K562 (cell line): Measurements from ENCODE around the gene APOL2. TPM values are rescaled to one million over a fixed set of nuclear protein-coding genes. Genes with fewer than 3 reads are reported as not detected.

Experiments used
- ATAC-seq: fragments of 200-7000 bp; cut with Tn5 transposase; 3 replicates; pipeline ENCODE4 v1.9.1; 2020; ENCODE audit warnings: moderate library complexity
- BruUV-seq: library from RNA; stranded (reverse); fragments of 400-500 nt; replicated peaks from 2 replicates; lab custom pipeline; 2021; lab: Mats Ljungman, UMichigan
- CTCF ChIA-PET: fragments of 300-600 bp; formaldehyde crosslinking; extraction: SDS; loops from one replicate; lab custom pipeline; 2021; ENCODE audit warnings: low intra/inter-chr PET ratio; lab: Yijun Ruan, JAX
- POLR2A ChIA-PET: fragments of 300-600, 350-650 bp; sonication (Branson Sonifier 250); formaldehyde crosslinking; extraction: SDS; loops from one replicate; lab custom pipeline; 2021; ENCODE audit warnings: antibody characterized with exemption, inconsistent platforms; lab: Yijun Ruan, JAX
- DNase-seq, 4 experiments: peaks; one replicate each; pipeline versions ENCODE4 v3.0.0 to v3.0.0-alpha.2; 2011 to 2018; ENCODE audit warnings: low spot score in 3 of 4, mixed read lengths in 3 of 4; ENCODE audit errors: extremely low read depth in 1 of 4
- FAIRE-seq: peaks from 2 replicates; lab custom pipeline; 2011; peaks lifted over from hg19 to GRCh38; lab: Jason Lieb, UNC
- H2AFZ ChIP-seq: 2 replicates; pipeline ENCODE4 v1.6.0; 2011; ENCODE audit warnings: low read depth, low read length, control low read depth, inconsistent platforms
- H3K27ac ChIP-seq: fragments of 200-600 bp; 3 replicates; pipeline ENCODE4 v1.8.0; 2011; ENCODE audit warnings: low read depth, mild to moderate bottlenecking, control low read depth, inconsistent platforms, low read length, moderate library complexity, mixed read lengths; ENCODE audit errors: extremely low read depth
- H3K27me3 ChIP-seq, 2 experiments: fragments of 300-600 bp in 1 of 2; 2 replicates in 1 of 2; 3 replicates in 1 of 2; pipeline versions ENCODE4 v1.6.0 to v1.8.0; 2011; ENCODE audit warnings: inconsistent platforms in 2 of 2, low read length in 2 of 2, mild to moderate bottlenecking in 1 of 2, mixed read lengths in 1 of 2, moderate library complexity in 1 of 2; ENCODE audit not compliant: control insufficient read depth in 2 of 2, insufficient read depth in 2 of 2
- H3K36me3 ChIP-seq: fragments of 300-600 bp; 3 replicates; pipeline ENCODE4 v1.8.0; 2011; ENCODE audit warnings: mild to moderate bottlenecking, low read length, inconsistent platforms; ENCODE audit not compliant: control insufficient read depth, insufficient read depth
- H3K4me1 ChIP-seq, 2 experiments: fragments of 200-600 bp in 1 of 2; replicated peaks in 1 of 2; 2 replicates in 1 of 2; 3 replicates in 1 of 2; pipeline versions ENCODE4 v1.5.1 to v1.8.0; 2011; ENCODE audit warnings: inconsistent platforms in 2 of 2, low read length in 2 of 2, mild to moderate bottlenecking in 1 of 2, mixed read lengths in 1 of 2, moderate library complexity in 1 of 2; ENCODE audit not compliant: control insufficient read depth in 2 of 2, insufficient read depth in 2 of 2
- H3K4me2 ChIP-seq: 2 replicates; pipeline ENCODE4 v1.6.1; 2011; ENCODE audit warnings: low read length, control low read depth, inconsistent platforms, mixed read lengths; ENCODE audit not compliant: insufficient read depth
- H3K4me3 ChIP-seq: fragments of 200-600 bp; sonication (generic), shearing (Covaris generic); 2 replicates; pipeline ENCODE4 v1.5.1; 2016; ENCODE audit warnings: control low read depth, inconsistent platforms
- H3K79me2 ChIP-seq: fragments of 200-600 bp; 3 replicates; pipeline ENCODE4 v1.8.0; 2011; ENCODE audit warnings: low read length, inconsistent platforms; ENCODE audit not compliant: control insufficient read depth, insufficient read depth
- H3K9ac ChIP-seq, 2 experiments: 2 replicates each; pipeline versions ENCODE4 v1.6.0 to v1.6.1; 2011; ENCODE audit warnings: low read depth in 2 of 2, low read length in 2 of 2, control low read depth in 1 of 2, inconsistent platforms in 1 of 2, mild to moderate bottlenecking in 1 of 2, mixed read lengths in 1 of 2; ENCODE audit not compliant: insufficient read depth in 1 of 2
- H3K9me1 ChIP-seq: one replicate; pipeline ENCODE4 v1.6.0; 2011; ENCODE audit warnings: inconsistent platforms, mild to moderate bottlenecking, low read length, moderate library complexity; ENCODE audit not compliant: control insufficient read depth, insufficient read depth
- H3K9me3 ChIP-seq: replicated peaks from 2 replicates; pipeline ENCODE4 v1.5.1; 2011; ENCODE audit warnings: low read depth, low read length, inconsistent platforms; ENCODE audit not compliant: control insufficient read depth, insufficient read depth
- H4K20me1 ChIP-seq: replicated peaks from 2 replicates; pipeline ENCODE4 v1.6.1; 2011; ENCODE audit warnings: low read length, inconsistent platforms, mixed read lengths; ENCODE audit not compliant: control insufficient read depth, insufficient read depth
- CEBPB ChIP-seq: fragments of 450-650 bp; IDR thresholded peaks from 2 replicates; pipeline ENCODE4 v1.6.1; 2016; ENCODE audit warnings: missing genetic modification characterization, missing compliant biosample characterization
- REST ChIP-seq, 2 experiments: fragments of 450-650 bp; formaldehyde crosslinking in 1 of 2; IDR thresholded peaks; 2 replicates each; pipeline versions ENCODE4 v1.4.0 to v1.6.1; 2014 to 2020; ENCODE audit warnings: mild to moderate bottlenecking in 2 of 2, borderline replicate concordance in 1 of 2, low read depth in 1 of 2
- ZNF584 ChIP-seq: fragments of 200-800 bp; sonication (Bioruptor generic); IDR thresholded peaks from 2 replicates; pipeline ENCODE4 v1.6.1; 2016; ENCODE audit warnings: low read depth, mild to moderate bottlenecking, missing genetic modification characterization, missing compliant biosample characterization
- WGBS: fragments of 100-300 bp; shearing (Covaris generic); methylation state at CpG from one replicate; pipeline ENCODE4 v1.1.6; 2016; ENCODE audit warnings: low coverage, mixed read lengths; ENCODE audit not compliant: insufficient coverage; ENCODE audit errors: missing lambda C conversion rate; 5-methylcytosine and 5-hydroxymethylcytosine counted together
- in situ Hi-C: fragments of 300-500 bp; cut with MboI; formaldehyde crosslinking; loops from 4 replicates; pipeline ENCODE4 v1.15.0; 2018; ENCODE audit warnings: inconsistent platforms, mixed read lengths
- intact Hi-C: fragments of 100-400 bp; cut with micrococcal nuclease; formaldehyde crosslinking; loops from 2 replicates; pipeline ENCODE4 v1.14.2; 2022
- polyA plus RNA-seq, 8 experiments: library from polyadenylated mRNA; depleted of rRNA in 4 of 8; stranded (reverse) in 5 of 8; unstranded in 3 of 8; fragments of >200 nt; fragmentation: Nextera tagmentation in 2 of 8; fragmentation: Illumina TruSeq in 1 of 8; extraction: Ambion mirVana in 2 of 8; extraction: Trizol in 1 of 8; gene quantifications; 2 replicates each; pipeline versions ENCODE4 v1.2.1 to v1.2.3, GENCODE V29; 2011 to 2014; ENCODE audit warnings: inconsistent platforms in 1 of 8, missing spikeins in 1 of 8
- total RNA-seq, 7 experiments: library from RNA; depleted of rRNA in 6 of 7; stranded (reverse); fragments of >200 nt in 6 of 7; fragmentation: Illumina TruSeq in 2 of 7; extraction: Trizol in 2 of 7; gene quantifications; 2 replicates each; pipeline versions ENCODE4 v1.2.1 to v1.2.3, GENCODE V29; 2011 to 2021; ENCODE audit warnings: low replicate concordance in 1 of 7

The APOL2 gene
- total and polyA plus RNA-seq, 9 of the 15 experiments (the other 6 are each of a cell fraction or from before 2014, with no cell fraction given): 2.7 to 10.6 (median 8.9) TPM

DNA sequence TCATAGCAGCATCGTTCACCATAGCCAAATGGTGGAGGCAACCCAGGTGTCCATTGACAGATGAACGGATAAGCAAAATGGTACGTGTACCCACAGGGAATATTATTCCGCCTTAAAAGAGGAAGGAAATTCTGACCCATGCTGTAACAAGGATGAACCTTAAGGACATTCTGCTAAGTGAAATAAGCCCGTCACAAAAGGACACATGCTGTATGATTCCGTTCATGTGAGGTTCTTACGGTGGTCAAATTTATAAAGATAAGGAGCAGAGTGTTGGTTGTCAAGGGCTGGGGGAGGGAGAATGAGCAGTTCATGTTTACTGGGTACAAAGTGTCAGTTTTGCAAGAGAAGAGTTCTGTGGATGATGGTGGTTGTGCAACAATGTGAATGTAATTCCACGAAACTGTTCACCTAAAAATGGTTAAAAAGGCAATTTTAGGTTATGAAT, 39.9 kb upstream of the APOL2 start:
- H3K9ac ChIP-seq: no peak overlapping the region
- ChIA-PET POLR2A (interaction anchor here (0.7 kb wide), 1 partner anchor 53 kb away, joined by 3 read pairs; no protein-coding TSS in a partner anchor), CTCF (no interaction called here)
- no peak overlapping the region for H3K4me3 ChIP-seq
- no peaks in the 10 kb centered on the region for H3K79me2 ChIP-seq
- ATAC-seq (no peak), FAIRE-seq (no peak), DNase-seq (no peak)
- H3K4me2 ChIP-seq: no peak overlapping the region
- H3K9me1 ChIP-seq: no peaks in the 10 kb centered on the region
- no peak overlapping the region for H3K27ac ChIP-seq
- intact Hi-C loops (loop anchor here (5.0 kb wide), 1 partner anchor 42 kb away; the partner anchor contains the start of gene APOL2), in situ Hi-C loops (no loop called here)
- peaks cover 29% of the 10 kb centered on the region; the same call in 1 of the 3 replicates for H3K36me3 ChIP-seq
- peaks cover 0 to 4% of the 10 kb centered on the region in 2 experiments; a peak in 3 of 5 replicates for H3K4me1 ChIP-seq
- WGBS: 63% methylated on average over 8 of the region's 8 CpGs
- H4K20me1 ChIP-seq: no peaks in the 10 kb centered on the region
- no TSS peak for BruUV-seq
- H3K27me3 ChIP-seq: no peaks in the 10 kb centered on the region
- H2AFZ ChIP-seq: no peak overlapping the region
- H3K9me3 ChIP-seq: no peaks in the 10 kb centered on the region
- TF ChIP-seq CEBPB (0 out of 2 replicates have a peak, but pooled peaks have one; percentile 22), ZNF584 (CRISPR knock-in tag) (no peak)

GRCh38 chr22:36277482-36278291, 38.4 kb upstream of the APOL2 start:
- peak; percentile 80 for FAIRE-seq
- ATAC-seq: peak; percentile 96
- H3K27ac ChIP-seq: no peak overlapping the region
- peaks cover 0 to 4% of the 10 kb centered on the region in 2 experiments; a peak in 3 of 5 replicates for H3K4me1 ChIP-seq
- intact Hi-C loops: loop anchor here (5.0 kb wide), 1 partner anchor 40 kb away; the partner anchor contains the start of gene APOL2
- no TSS peak for BruUV-seq
- H4K20me1 ChIP-seq: no peaks in the 10 kb centered on the region
- no peaks in the 10 kb centered on the region for H3K27me3 ChIP-seq
- no peaks in the 10 kb centered on the region for H3K79me2 ChIP-seq
- H2AFZ ChIP-seq: peak overlapping the region; percentile 70
- H3K4me2 ChIP-seq: peak overlapping the region; percentile 46
- no peak overlapping the region for H3K9ac ChIP-seq
- no peak overlapping the region for H3K4me3 ChIP-seq
- ChIA-PET CTCF (interaction anchor here (1.1 kb wide), 1 partner anchor 133 kb away, joined by 4 read pairs; no protein-coding TSS in a partner anchor), POLR2A (interaction anchor here (0.6 to 0.7 kb wide), 2 partner anchors 16 to 146 kb away, joined by 3 read pairs; no protein-coding TSS in a partner anchor)
- 34% methylated on average over 13 of the region's 18 CpGs for WGBS
- in situ Hi-C loops: no loop called here
- H3K36me3 ChIP-seq: peaks cover 18% of the 10 kb centered on the region; the same call in 1 of the 3 replicates
- no peaks in the 10 kb centered on the region for H3K9me3 ChIP-seq
- DNase-seq: peak; percentile 66 to 73 (median 67)
- no peaks in the 10 kb centered on the region for H3K9me1 ChIP-seq
- TF ChIP-seq REST (IDR thresholded peaks at IDR 0.05; ENCODE audit: borderline replicate concordance) (peak; percentile 35; the same call in 1 of the 2 replicates), REST (CRISPR knock-in tag; IDR thresholded peaks at IDR 0.05; ENCODE audit: low read depth) (no peak)
